Measurements from ENCODE around the gene SH3GL3. TPM values are rescaled to one million over a fixed set of nuclear protein-coding genes. Genes with fewer than 3 reads are reported as not detected.

SH3GL3 gene
- total and polyA plus RNA-seq, 4 donors, result 0.31 to 8.4 (median 2.3) TPM

- Histone ChIP-seq H3K9ac (ENCODE audit: insufficient read depth in 1 of 2, low read length in 2 of 2) (no peak overlapping the region), H3K4me3 (no peak overlapping the region), H3K27ac (ENCODE audit: low read depth in 1 of 2, low read length in 1 of 2) (peak overlapping the region in 1 of 2 donors; percentile 46), H3K36me3 (ENCODE audit: control insufficient read depth in 4 of 4, insufficient read depth in 4 of 4, low read length in 4 of 4) (no peaks in the 10 kb centered on the region), H3K27me3 (ENCODE audit: control insufficient read depth in 3 of 3, insufficient read depth in 3 of 3, low read length in 2 of 3) (peaks cover 0 to 9% (median 7%) of the 10 kb centered on the region in 3 donors), H3K4me1 (ENCODE audit: control insufficient read depth in 5 of 5, insufficient read depth in 5 of 5, low read length in 5 of 5) (peaks cover 0 to 24% (median 0%) of the 10 kb centered on the region in 5 donors), H3K9me3 (ENCODE audit: control insufficient read depth in 4 of 4, insufficient read depth in 3 of 4, low read length in 3 of 4) (no peaks in the 10 kb centered on the region)
- DNase-seq, result peak in 2 of 3 donors; percentile 31 to 67
- TF ChIP-seq, protein P1, sequence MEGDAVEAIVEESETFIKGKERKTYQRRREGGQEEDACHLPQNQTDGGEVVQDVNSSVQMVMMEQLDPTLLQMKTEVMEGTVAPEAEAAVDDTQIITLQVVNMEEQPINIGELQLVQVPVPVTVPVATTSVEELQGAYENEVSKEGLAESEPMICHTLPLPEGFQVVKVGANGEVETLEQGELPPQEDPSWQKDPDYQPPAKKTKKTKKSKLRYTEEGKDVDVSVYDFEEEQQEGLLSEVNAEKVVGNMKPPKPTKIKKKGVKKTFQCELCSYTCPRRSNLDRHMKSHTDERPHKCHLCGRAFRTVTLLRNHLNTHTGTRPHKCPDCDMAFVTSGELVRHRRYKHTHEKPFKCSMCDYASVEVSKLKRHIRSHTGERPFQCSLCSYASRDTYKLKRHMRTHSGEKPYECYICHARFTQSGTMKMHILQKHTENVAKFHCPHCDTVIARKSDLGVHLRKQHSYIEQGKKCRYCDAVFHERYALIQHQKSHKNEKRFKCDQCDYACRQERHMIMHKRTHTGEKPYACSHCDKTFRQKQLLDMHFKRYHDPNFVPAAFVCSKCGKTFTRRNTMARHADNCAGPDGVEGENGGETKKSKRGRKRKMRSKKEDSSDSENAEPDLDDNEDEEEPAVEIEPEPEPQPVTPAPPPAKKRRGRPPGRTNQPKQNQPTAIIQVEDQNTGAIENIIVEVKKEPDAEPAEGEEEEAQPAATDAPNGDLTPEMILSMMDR (IDR thresholded peaks at IDR 0.05; ENCODE audit: control extremely low read depth, extremely low read depth), result no peak
- no peak for ATAC-seq (ENCODE audit: insufficient read depth, low FRiP score)
- 43 to 59% methylated on average over 10 of the region's 10 CpGs for WGBS, 2 donors
Measured at GRCh38 chr15:83658430-83659416, 211.6 kb downstream of the SH3GL3 start.

DNA sequence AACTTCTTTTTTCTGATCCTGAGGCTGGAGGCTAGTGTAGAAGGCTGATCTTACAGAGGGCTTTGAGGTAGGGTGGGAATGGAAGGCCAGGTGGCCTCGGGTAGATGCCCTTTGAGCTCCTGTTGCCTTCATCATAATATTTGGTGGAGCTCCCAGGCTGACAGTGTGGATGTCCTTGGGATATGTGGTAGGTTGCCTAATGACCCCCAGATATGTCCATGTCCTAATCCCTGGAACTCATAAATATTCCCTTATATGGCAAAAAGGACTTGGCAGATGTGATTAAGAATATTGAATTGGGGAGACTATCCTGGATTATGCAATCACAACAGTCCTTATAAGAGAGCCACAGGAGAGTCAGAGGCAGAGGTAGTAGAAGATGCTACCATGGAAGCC lies 212.3 kb downstream of the SH3GL3 start:
- peaks cover 0 to 24% (median 0%) of the 10 kb centered on the region in 5 donors for H3K4me1 ChIP-seq (ENCODE audit: control insufficient read depth in 5 of 5, insufficient read depth in 5 of 5, low read length in 5 of 5)
- no peaks in the 10 kb centered on the region for H3K9me3 ChIP-seq (ENCODE audit: control insufficient read depth in 4 of 4, insufficient read depth in 3 of 4, low read length in 3 of 4)
- H3K27ac ChIP-seq (ENCODE audit: low read depth in 1 of 2, low read length in 1 of 2), result no peak overlapping the region
- 77 to 90% methylated on average over 1 of the region's 1 CpG for whole genome bisulfite sequencing, 2 donors
- no peak overlapping the region for H3K4me3 ChIP-seq
- no peak for ATAC-seq (ENCODE audit: insufficient read depth, low FRiP score)
- peaks cover 0 to 9% (median 7%) of the 10 kb centered on the region in 3 donors for H3K27me3 ChIP-seq (ENCODE audit: control insufficient read depth in 3 of 3, insufficient read depth in 3 of 3, low read length in 2 of 3)
- H3K36me3 ChIP-seq (ENCODE audit: control insufficient read depth in 4 of 4, insufficient read depth in 4 of 4, low read length in 4 of 4), result no peaks in the 10 kb centered on the region
- TF ChIP-seq, protein P1 (IDR thresholded peaks at IDR 0.05; ENCODE audit: control extremely low read depth, extremely low read depth), result no peak
- H3K9ac ChIP-seq (ENCODE audit: insufficient read depth in 1 of 2, low read length in 2 of 2), result no peak overlapping the region
- DNase-seq, result no peak

DNA sequence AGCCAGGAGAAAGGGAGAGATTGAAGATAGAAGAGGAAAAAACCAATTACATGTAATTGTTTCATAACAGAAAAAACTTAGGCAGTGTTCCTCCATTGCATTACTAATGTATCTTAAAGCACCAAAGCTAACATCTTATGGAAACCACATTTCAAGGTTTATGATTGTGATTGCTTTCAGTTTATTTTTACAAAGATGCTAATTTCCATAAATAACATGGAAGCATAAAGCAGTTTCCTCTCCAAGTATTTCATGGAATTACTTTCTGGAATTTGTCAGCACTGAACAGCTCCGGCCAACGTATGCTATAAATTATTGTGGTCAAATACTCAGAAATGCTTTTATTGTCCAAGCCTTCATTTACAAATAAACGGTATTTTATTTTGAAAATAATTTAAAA lies 218.3 kb downstream of the SH3GL3 start:
- H3K27ac ChIP-seq (ENCODE audit: low read depth in 1 of 2, low read length in 1 of 2), result no peak overlapping the region
- no peak overlapping the region for H3K4me3 ChIP-seq
- TF ChIP-seq, protein P1 (IDR thresholded peaks at IDR 0.05; ENCODE audit: control extremely low read depth, extremely low read depth), result no peak
- no peaks in the 10 kb centered on the region for H3K27me3 ChIP-seq (ENCODE audit: control insufficient read depth in 3 of 3, insufficient read depth in 3 of 3, low read length in 2 of 3)
- no peak overlapping the region for H3K9ac ChIP-seq (ENCODE audit: insufficient read depth in 1 of 2, low read length in 2 of 2)
- DNase-seq (peak in 1 of 3 donors; percentile 55), ATAC-seq (ENCODE audit: insufficient read depth, low FRiP score) (no peak)
- 67 to 74% methylated on average over 3 of the region's 3 CpGs for WGBS, 2 donors
- H3K4me1 ChIP-seq (ENCODE audit: control insufficient read depth in 5 of 5, insufficient read depth in 5 of 5, low read length in 5 of 5), result no peaks in the 10 kb centered on the region
- H3K9me3 ChIP-seq (ENCODE audit: control insufficient read depth in 4 of 4, insufficient read depth in 3 of 4, low read length in 3 of 4), result peaks cover 0 to 4% (median 0%) of the 10 kb centered on the region in 4 donors
- no peaks in the 10 kb centered on the region for H3K36me3 ChIP-seq (ENCODE audit: control insufficient read depth in 4 of 4, insufficient read depth in 4 of 4, low read length in 4 of 4)

Other genes with a start within 250 kb of the SH3GL3 start
- 10 to 100 TPM; 27.2 to 41.0 TPM for gene HDGFL3, start 239.5 kb upstream of the SH3GL3 start, total RNA-seq
- gene HDGFL3, start 239.5 kb upstream of the SH3GL3 start, polyA plus RNA-seq, result 10 to 100 TPM in 1 of 2 donors, 1 to 10 TPM in 1; 7.3 to 12.3 TPM
- gene BNC1, start 162.7 kb upstream of the SH3GL3 start, total RNA-seq, result under 1 TPM; 0.25 to 0.40 TPM
- gene BNC1, start 162.7 kb upstream of the SH3GL3 start, polyA plus RNA-seq, result under 1 TPM; 0.23 to 0.93 TPM
- 10 to 100 TPM; 11.7 to 58.2 TPM for gene ADAMTSL3, start 206.8 kb downstream of the SH3GL3 start, total RNA-seq
- 1 to 10 TPM in 1 of 2 donors, under 1 TPM in 1; 0.85 to 4.0 TPM for gene ADAMTSL3, start 206.8 kb downstream of the SH3GL3 start, polyA plus RNA-seq

Measured in lung (tissue), 12 donors.